Stimulated activated CD8-positive, alpha-beta memory T cell treated with anti-CD3 and anti-CD28 coated beads, Interleukin-15, amount 100 ng/mL, for 4 hours (primary cell): ENCODE results near the gene BMPR1A.
"Not testable (repeated sequence)": the region's sequence is repeated elsewhere in the genome, so short reads cannot be mapped to it uniquely, and the experiment has no call there.

Source experiments
- DNase-seq, 2 donors: peaks; one replicate each; pipeline ENCODE4 v3.0.0-alpha.2; 2020; ENCODE audit warnings: low read depth in 2 of 2

Gene BMPR1A

DNA sequence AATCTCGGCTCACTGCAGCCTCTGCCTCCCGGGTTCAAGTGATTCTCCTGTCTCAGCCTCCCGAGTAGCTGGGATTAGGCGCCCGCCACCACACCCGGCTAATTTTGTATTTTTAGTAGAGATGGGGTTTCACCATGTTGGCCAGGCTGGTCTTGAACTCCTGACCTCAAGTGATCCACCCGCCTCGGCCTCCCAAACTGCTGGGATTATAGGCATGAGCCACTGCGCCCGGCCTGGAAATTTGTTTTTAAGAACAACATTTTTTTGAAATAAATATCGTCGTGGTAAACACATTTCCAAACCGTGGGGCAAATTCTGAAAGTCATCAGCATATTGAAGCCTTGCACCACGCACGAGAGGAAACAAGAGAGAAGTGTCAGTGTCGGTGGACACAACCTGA lies 183.7 kb downstream of the BMPR1A start:
- DNase-seq = not testable (repeated sequence)

DNA sequence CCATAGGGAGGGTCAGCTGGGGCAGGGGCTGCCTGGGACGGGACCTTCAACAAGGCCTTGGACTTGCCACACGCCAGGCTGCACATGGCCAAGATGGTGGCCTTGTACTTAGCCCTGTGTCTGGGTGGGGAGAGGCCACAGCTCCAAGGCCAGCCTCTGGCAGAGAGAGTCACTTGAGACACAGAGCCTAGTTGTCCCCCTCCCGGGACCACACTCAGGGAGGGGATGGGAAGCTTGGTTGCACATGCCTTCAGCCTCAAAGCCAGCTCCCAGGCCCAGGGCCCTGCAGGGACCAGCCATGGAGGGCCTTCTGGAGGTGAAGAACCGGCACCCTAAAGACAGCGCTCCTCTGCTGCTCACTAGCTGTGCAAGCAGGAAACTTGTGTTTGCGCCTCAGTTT lies 184.3 kb downstream of the BMPR1A start:
- DNase-seq = no peak

DNA sequence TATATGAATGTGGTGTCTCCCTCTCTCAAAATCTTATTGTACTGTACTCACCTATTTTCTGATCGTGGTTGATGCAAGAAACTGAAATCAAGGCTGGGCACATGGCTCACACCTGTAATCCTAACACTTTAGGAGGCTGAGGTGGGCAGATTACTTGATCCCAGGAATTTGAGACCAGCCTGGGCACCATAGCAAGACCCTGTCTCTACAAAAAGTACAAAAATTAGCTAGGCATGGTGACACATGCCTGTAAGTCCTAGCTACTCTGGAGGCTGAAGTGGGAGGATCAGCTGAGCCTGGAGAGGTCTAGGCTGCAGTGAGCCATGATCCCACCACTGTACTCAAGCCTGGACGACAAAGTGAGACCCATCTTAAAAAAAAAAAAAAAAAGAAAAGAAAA lies 185.0 kb downstream of the BMPR1A start:
- no peak for DNase-seq

DNA sequence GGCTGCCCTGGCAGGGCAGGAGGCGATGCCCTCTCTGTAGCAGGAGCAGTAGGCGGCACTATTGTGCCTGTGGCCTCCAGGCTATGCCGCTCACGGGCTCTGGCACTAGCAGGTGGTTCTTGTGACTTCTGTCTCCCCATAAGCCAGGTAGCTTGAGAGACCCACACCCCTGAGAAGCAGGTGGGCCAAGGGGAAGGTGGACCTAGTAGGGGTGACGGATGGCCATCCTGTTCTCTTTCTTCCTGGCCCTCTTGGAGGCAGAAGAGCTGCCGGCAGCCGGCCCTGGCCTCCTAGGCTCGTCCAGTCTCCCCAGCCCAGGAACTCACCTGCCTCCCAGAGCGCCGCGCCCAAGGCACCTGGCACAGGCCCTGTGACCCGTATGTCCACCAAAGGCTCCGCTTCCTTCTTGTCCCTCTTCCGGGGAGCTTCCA lies 185.6 kb downstream of the BMPR1A start:
- DNase-seq = no peak

DNA sequence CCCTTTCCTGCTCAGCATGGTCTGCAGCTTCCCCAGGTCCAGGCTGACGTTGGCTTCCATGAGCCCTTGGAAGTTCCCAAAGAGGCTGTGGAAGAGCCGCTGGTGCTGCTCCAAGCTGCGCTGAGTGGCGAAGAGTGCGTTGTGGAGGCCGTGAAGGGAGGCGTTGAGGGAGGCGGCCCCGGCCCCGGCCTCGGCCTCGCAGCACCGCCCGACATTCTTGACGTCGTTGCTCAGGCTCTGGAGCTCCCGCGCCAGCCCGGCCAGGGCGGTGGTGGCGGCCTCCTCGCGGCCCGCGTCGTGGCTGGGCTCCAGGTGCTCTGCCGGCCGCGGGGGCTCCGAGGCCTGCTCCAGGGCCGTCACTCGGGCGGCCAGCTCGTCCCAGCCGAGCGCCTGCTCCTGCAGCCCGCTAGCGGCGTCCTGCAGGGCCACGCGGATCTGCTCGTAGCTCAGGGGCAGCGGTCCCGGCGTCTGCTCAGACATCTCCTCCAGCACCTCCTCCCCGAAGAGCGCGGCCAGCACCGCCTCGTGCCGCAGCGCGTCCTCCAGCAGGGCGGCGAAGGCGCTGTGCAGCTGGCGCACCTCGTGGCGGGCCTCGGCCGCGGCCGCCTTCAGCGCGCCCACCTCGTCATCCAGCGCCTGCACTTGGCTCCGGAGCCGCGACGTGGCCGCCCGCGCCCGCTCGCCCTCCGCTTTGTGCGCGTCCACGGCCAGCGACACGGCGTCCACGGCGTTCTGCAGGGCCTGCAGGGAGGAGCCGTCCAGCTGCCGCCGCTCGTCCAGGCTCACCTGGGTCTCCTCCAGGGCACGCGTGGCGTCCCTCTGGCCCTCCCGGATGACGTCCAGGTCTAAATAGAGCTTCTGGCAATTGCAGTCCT lies 186.3 kb downstream of the BMPR1A start:
- no peak for DNase-seq

DNA sequence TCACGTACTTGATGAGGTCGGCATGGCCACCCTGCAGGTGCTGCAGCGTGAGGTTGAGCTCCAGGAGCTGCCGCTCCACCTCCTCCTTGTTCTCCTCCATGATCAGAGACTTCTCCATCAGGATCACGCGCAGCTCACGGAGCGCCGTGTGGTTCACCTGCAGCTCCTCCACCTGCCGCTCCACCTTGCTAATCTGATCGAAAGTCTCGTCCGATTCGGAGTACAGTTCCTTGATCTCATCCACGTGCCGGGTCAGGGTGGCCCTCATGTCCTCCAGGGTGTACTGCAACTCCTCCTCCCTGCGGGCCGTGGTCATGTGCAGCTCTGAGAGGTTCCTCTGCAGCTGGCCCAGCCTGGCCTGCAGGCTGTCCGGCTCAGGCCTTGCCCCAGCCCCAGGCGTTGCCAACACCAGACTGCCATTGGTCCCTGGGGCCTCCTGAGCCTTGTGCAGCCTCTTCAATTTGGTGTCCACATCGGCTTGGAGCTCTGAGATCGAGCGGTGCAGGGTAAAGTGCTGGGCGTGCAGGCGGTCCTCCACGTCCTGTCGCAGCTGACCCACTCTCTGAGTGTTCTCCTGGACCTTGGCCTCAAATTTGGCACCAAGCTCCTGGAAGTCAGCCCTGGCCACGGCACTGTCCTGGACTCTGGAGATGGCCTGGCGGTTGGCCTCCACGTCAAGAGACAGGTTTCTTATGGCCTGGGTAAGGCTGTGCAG lies 187.1 kb downstream of the BMPR1A start:
- DNase-seq = no peak

DNA sequence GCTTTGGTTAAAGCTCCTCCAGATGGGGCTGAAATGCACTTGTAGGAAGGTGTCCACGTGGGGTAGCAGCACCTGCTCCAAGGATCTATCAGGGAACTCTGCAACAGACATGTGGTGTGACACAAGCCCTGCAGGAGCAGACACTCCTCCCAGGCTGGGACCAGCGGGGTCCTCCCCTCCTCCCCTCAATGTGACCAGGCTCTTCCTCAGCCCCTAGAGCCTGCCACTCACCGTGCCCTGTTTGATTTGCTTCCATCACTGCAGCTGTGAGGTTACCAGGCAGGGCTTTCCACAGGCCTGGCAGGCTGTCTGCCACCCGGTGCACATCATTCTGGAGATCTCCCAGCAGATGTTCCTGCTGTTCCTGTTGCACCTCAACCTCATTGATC lies 187.6 kb downstream of the BMPR1A start:
- no peak for DNase-seq

DNA sequence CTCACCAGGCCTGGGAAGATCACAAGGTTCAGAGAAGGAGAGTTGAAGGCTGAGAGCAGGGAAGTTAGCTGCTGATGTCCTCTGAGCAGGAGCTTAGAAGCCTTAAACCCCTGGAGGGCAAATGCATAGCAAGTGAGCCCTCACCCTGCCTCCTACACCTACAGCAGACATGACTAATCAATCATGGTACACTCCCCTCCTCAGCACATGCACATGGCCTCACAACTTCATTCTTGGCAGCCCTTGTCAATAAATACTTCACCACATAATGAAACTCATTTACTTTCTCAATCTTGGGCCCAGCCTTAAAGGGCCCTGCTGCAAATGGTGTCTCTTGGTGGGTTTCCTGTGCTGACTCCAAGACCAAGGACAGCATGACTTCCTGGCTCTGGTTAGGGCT lies 188.1 kb downstream of the BMPR1A start:
- DNase-seq = no peak

DNA sequence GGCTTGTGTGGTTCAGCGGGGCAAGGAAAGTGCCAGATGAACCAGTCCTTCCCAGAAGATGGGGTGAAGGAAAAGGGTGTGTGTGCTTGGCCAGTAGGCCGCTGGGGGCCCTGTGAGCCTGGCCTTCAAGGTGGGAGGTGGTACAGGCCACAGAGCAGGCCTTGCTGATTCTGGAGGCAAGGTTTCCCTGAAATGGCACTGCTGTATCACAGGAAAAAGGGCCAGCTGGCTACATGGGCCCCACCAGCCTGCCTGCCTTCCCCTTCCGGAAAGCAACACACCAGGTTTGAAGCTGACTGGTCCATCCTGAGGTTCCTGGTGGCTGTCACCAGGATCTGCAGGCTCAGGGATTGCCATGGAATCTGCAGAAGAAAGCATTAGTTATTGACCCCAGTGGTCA lies 188.5 kb downstream of the BMPR1A start:
- no peak for DNase-seq

DNA sequence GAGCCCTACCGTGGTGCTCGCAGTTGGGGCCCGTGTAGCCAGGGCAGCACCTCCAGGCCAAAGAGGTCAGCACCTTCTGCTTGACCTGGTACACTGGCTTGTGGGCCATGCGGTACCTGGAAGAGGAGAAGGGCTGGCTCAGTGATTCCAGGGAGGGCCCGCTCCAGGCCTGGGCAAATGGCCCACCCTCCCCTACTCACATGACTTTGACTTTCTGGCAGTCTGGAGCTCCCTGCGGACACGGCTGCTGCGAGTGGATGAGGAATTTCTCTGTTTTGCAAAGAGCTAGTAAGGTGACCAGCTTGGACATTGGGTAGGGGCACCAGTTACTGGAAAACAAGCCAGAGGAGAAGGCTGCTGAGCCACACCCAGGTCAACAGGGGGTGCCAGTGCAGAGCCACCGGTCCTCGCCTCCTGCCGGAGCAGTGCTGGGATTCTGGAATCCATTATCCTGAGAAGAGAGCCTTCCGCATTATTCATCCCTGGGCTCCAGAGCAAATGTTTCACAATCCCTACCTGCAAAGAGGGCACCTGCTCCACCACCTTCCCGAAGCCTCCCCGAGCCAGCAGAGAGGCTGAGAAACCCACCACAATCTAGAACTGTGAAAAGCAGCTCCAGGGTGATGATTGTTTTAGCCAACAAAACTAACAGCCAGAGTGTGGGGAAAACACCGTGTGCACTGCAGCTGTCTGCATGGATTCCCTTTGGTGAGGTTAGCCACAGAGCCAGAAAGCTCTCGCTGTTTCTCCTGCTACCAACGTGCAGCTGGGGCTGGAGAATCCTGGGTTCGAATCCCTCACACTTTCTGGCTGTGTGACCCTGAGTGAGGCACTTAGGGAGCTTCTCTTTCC lies 189.2 kb downstream of the BMPR1A start:
- DNase-seq = no peak

DNA sequence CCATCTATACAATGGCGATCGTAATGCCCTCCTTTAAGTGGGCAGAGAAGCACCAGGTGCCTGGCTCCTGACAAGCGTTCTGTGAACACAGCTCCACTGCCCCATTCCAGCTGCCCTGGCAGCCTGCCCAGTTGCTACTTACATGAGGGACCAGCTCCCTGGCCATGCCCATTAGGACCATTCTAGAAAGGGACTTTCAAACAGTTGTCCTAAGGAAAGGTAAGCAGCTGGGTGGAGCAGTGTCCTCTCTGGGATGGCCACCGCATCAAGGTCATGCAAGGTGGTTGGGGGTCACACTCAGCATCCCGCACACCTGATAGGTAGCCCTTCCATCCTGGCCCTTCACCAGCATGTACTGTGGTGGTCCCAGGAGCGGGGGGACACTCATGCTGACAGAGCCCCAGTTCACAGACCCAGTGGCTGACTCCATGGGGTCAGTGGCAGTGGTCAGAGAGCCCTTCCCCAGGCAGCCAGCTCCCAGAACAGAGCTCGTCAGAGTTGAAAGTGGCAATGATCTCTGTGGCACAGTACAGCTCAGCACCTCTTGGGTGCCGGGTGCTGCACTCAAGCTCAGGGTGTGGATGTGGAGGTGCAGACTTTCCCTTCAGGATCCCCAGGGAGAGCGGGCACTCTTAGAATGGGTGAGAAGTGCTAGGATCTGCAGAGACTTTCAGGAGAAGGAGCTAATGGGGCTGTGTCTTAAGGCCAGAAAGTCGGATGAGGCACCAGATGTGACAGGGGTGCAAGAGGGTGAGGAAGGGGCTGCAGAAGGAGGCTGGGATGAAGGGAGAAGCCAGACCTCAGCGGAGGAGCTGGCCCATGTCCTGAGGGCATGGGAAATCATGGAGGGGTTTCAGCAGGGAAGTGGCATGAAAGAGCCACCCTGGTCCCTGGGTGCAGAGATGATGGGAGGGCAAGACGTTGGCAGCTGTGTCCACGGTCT lies 190.1 kb downstream of the BMPR1A start:
- no peak for DNase-seq

DNA sequence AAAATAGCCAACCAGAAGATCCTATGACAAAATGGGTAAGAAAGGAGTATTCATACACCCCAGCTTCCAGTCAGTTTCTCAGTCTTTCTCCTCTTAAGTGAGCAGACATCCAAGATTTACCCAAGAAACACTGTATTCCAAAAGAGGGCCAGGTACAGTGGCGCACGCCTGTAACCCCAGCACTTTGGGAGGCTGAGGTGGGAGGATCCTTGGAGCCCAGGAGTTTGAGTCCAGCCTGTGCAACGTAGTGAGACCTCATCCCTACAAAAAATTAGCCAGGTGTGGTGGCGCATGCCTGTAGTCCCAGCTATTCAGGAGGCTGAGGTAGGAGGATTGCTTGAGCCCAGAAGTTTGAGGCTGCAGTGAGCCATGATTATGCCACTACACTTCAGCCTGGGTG lies 191.4 kb downstream of the BMPR1A start:
- DNase-seq = not testable (repeated sequence)

DNA sequence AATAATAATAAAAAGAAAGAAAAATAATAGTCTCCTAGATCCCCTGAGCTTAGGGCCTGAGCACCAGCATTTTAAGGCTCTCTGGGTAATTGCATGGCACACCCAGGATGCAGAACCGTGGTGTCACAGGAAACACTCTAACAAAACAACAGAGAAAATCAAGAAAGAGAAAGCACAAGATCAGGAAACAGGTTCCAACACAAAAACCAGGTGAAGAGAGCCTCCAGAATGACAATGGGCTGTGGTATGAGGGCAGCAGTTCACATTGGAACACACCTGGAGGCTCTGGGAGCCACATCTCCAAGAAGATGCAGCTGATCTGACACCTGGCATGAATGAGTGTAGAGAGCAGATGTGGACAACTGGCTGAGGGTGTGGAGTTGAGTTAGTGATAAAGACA lies 193.9 kb downstream of the BMPR1A start:
- DNase-seq = no peak

DNA sequence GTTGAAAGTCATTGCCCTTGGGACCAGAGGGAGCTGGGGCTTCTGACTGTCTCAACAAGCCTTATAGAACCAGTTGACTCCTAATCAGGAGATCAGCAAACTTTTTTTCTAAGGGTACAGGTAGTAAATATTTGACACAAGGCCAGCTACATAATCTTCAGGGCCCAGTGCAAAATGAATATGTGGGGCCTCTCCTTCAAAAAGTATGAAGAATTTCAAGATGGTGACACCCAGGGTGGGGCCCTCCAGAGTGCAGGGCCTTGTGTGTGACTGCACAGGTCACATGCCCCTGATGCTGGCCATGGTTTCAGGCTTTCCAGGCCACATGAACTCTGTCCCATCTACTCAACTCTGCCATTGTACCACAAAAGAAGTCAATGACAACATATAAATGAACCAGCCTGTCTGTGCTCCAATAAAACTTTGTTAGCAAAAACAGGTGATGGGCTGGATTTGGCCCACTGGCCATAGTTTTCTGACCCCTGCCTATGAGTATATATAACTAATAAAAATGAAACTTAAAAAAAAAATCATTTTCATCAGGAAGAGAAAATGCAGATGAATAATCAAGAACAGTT lies 194.9 kb downstream of the BMPR1A start:
- no peak for DNase-seq

DNA sequence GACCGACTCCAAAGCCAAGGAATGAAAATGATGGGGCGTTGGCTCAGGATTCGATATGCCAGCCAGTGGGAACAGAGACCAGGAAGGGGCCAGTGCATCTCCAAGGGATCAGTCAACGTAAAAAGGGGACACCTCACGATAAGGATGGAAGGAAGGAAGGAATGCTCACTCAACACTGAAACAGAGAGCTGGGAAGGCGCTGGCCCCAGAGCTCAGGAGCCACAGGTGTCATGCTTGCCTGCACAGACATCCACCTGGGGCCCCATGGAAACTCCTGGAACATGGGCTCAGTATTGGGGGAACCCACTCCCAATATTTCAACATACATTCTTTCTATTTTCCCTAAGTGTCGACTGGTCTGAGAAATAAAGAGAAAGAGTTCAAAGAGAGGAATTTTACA lies 195.7 kb downstream of the BMPR1A start:
- DNase-seq = no peak

DNA sequence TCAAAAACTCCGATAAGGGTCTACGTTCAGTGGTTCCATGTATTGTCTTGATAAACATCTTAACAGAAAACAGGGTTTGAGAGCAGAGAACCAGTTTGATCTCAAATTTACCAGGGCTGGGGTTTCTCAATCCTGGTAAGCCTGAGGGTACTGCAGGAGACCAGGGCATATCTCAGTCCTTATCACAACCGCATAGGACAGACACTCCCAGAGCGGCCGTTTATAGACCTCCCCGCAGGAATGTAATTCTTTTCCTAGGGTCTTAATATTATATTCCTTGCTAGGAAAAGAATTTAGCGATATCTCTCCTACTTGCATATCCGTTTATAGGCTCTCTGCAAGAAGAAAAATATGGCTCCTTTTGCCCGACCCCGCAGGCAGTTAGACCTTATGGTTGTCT lies 196.3 kb downstream of the BMPR1A start:
- not testable (repeated sequence) for DNase-seq

DNA sequence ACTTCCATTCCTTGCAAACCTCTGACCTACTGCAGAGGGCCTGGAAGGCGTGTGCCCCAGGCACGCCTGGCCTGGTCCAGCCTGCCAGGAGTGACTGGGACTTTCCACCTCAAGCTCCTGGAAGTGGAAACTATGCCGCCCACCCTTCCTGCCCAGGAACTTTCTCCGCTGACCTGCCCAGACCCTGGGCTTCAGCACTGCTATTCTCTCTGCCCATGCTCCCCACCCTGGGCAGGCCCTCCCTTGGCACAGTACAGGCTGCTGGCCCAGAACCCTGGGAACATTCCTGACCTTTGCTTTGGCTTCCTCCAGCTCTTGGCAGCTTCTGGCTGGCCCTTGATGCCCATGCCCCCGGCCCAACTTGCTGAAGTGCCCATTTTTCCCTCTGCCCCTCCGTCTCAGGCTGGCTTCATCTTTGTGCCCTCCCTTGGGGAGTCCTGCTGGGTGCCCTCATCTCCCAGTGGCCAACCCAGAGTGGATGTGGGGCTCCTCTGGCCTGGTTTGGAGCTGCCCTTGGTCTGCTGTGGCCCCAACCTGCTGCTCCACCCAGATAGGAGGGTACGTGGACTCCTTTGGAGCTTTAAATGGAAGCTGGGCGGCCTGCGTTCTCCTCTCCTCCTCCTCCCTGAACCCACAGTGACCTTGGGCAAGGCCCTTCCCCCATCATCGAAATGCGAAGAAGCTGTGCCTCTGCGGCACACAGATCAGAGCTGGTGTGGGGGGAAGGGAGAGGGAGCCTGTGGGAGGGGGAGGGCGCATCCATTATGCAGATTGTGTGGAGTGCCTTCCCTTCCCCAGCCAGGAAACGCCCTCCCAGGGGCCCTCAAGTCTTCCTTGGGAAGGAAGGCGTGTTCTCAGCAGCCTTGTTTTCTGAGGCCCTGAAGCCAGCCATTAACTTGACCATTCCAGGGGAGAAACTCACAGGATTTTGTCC lies 197.6 kb downstream of the BMPR1A start:
- no peak for DNase-seq

DNA sequence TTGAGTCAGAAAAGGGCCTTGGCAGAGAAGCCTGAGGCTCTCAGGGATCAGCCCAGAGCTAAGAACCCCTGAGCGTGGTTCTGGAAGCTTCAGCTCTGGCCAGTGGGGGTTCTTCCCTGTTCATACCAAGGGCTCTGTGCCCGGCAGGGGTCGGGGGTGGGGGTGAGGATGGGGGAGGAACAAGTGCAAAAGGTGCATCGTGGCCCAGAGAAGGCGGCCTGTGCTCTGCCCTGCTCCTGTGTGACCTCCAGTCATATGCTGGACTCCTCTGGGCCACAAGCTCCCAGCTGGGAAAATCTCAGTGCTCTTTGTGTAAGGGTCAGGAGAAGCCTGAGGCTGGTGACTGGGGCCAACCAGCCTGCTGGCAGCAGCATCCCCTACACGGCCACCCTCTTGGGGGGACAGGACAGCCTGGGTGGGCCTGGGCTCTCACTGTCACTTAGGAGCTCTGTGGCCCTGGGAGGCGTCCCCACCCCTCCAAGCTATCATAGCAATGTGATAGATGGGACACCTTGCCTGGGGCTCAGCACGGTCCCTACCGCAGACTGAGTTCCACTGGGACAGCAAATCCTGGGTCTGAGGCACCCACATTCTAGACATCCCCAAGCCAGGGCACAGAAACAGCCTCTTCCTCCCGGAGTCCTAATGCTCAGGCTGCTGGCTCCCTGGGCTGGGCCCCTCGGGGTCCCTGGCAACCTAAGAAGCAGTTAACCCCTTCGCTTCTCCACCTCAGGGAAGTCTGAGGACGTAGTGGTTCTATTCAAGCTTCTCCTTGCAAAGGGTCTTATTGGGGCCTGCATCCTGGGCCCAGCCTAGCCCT lies 198.5 kb downstream of the BMPR1A start:
- no peak for DNase-seq
